Bronchial epithelial cell (primary cell): ENCODE data around the gene SLC22A7. TPM values are rescaled to one million over a fixed set of nuclear protein-coding genes. Genes with fewer than 3 reads are reported as not detected.

Experiments
- DNase-seq: peaks from one replicate; pipeline ENCODE4 v3.0.0-alpha.2; 2010; ENCODE audit warnings: low read depth
- FAIRE-seq: peaks from 2 replicates; lab custom pipeline; 2011; peaks lifted over from hg19 to GRCh38; lab: Jason Lieb, UNC
- H3K27me3 ChIP-seq: 2 replicates; pipeline ENCODE4 v1.5.1; 2011; ENCODE audit warnings: low read length; ENCODE audit not compliant: control insufficient read depth, insufficient read depth
- H3K36me3 ChIP-seq: 2 replicates; pipeline ENCODE4 v1.5.1; 2011; ENCODE audit warnings: low read length; ENCODE audit not compliant: control insufficient read depth, insufficient read depth
- H3K4me3 ChIP-seq: 2 replicates; pipeline ENCODE4 v1.5.1; 2011; ENCODE audit warnings: mild to moderate bottlenecking, low read depth, low read length, control low read depth
- total RNA-seq: library from RNA; depleted of rRNA; stranded (reverse); fragments of >200 nt; gene quantifications from 2 replicates; pipeline ENCODE4 v1.2.1, GENCODE V29; 2014
- TF ChIP-seq, protein P1 (sequence below): IDR thresholded peaks from 2 replicates; pipeline ENCODE4 v1.5.1; 2011; ENCODE audit warnings: mild to moderate bottlenecking, moderate library complexity, low read length, control low read depth, inconsistent platforms; ENCODE audit not compliant: insufficient read depth, severe bottlenecking

SLC22A7 gene, protein sequence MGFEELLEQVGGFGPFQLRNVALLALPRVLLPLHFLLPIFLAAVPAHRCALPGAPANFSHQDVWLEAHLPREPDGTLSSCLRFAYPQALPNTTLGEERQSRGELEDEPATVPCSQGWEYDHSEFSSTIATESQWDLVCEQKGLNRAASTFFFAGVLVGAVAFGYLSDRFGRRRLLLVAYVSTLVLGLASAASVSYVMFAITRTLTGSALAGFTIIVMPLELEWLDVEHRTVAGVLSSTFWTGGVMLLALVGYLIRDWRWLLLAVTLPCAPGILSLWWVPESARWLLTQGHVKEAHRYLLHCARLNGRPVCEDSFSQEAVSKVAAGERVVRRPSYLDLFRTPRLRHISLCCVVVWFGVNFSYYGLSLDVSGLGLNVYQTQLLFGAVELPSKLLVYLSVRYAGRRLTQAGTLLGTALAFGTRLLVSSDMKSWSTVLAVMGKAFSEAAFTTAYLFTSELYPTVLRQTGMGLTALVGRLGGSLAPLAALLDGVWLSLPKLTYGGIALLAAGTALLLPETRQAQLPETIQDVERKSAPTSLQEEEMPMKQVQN
- total RNA-seq, result not detected in 2 replicates

- Histone ChIP-seq H3K4me3 (no peak within 1 kb of the TSS), H3K36me3 (no peaks in the 10 kb centered on the region), H3K27me3 (no peaks in the 10 kb centered on the region)
- DNase-seq (no peak), FAIRE-seq (no peak)
- TF ChIP-seq, protein P1, sequence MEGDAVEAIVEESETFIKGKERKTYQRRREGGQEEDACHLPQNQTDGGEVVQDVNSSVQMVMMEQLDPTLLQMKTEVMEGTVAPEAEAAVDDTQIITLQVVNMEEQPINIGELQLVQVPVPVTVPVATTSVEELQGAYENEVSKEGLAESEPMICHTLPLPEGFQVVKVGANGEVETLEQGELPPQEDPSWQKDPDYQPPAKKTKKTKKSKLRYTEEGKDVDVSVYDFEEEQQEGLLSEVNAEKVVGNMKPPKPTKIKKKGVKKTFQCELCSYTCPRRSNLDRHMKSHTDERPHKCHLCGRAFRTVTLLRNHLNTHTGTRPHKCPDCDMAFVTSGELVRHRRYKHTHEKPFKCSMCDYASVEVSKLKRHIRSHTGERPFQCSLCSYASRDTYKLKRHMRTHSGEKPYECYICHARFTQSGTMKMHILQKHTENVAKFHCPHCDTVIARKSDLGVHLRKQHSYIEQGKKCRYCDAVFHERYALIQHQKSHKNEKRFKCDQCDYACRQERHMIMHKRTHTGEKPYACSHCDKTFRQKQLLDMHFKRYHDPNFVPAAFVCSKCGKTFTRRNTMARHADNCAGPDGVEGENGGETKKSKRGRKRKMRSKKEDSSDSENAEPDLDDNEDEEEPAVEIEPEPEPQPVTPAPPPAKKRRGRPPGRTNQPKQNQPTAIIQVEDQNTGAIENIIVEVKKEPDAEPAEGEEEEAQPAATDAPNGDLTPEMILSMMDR, result no peak
Observed at GRCh38 chr6:43297644-43298564, at the start of gene SLC22A7. TSS of gene SLC22A7 (plus strand) at chr6:43298260. CDS start at chr6:43298359, 99 bp downstream.

DNA sequence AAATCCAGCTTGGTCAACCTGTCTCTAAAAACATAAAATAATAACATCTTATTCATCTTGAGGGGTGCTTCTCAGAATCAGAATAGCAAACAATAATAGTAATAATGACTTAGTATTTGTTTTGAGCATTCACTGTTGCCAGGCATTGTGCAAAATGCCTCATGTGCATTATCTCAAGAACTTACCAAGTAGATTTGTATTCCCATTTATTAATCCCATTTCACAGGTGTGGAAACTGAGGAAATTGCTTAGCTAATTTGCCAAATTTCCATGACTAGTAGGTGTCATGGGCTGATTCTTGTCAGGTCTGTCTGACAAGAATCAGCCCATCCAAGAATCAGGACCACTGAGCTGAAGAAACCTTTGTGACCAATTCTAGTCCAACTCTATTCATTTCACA lies 49.3 kb upstream of the SLC22A7 start:
- FAIRE-seq (no peak), DNase-seq (no peak)
- Histone ChIP-seq H3K27me3 (peaks cover 36% of the 10 kb centered on the region), H3K36me3 (no peaks in the 10 kb centered on the region), H3K4me3 (no peak overlapping the region)
- TF ChIP-seq, protein P1, result no peak

GRCh38 chr6:43250992-43251373 lies 47.1 kb upstream of the SLC22A7 start:
- DNase-seq, result peak; percentile 34
- Histone ChIP-seq H3K27me3 (peaks cover 22% of the 10 kb centered on the region), H3K36me3 (no peaks in the 10 kb centered on the region), H3K4me3 (no peak overlapping the region)
- no peak for FAIRE-seq
- TF ChIP-seq, protein P1, result no peak

DNA sequence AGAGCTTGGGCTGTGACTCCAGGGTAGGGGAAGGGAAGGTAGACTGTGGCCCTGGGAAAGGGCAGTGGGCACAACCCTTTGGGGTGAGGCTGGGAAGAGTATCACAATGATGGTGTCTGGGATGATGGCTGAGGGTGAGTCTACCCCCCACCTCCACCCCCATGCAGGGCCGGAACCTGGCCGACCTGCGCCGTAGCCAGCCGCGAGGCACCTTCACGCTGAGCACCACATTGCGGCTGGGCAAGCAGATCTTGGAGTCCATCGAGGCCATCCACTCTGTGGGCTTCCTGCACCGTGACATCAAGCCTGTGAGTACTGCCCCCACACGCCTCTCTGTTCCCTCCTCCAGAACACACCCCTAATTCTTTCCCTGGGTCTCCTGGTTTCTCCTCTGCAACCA lies 44.7 kb upstream of the SLC22A7 start:
- TF ChIP-seq, protein P1, result no peak
- Histone ChIP-seq H3K4me3 (no peak overlapping the region), H3K36me3 (no peaks in the 10 kb centered on the region), H3K27me3 (peaks cover 13% of the 10 kb centered on the region)
- DNase-seq, result no peak
- FAIRE-seq, result no peak

GRCh38 chr6:43254138-43254817 lies 43.8 kb upstream of the SLC22A7 start:
- Histone ChIP-seq H3K4me3 (no peak overlapping the region), H3K27me3 (peaks cover 15% of the 10 kb centered on the region), H3K36me3 (no peaks in the 10 kb centered on the region)
- TF ChIP-seq, protein P1, result no peak
- FAIRE-seq (no peak), DNase-seq (peak; percentile 24)
